Lower leg skin (tissue), 3 donors: ENCODE data around the gene PROSER3.

Source experiments
- CTCF ChIP-seq, 3 donors: fragments of 450-650 bp; IDR thresholded peaks; one replicate each; pipeline ENCODE4 v1.5.1; 2016; ENCODE audit warnings: antibody characterized with exemption in 3 of 3, mild to moderate bottlenecking in 3 of 3, moderate library complexity in 2 of 3
- POLR2A ChIP-seq, 2 donors: fragments of 450-650 bp; IDR thresholded peaks; one replicate each; pipeline ENCODE4 v1.6.1; 2016 to 2017; ENCODE audit warnings: antibody characterized with exemption in 2 of 2, mild to moderate bottlenecking in 1 of 2, moderate library complexity in 1 of 2

GRCh38 chr19:35741203-35741515 lies 16.8 kb upstream of the PROSER3 start:
- TF ChIP-seq CTCF (IDR thresholded peaks at IDR 0.05) (no peak), POLR2A (IDR thresholded peaks at IDR 0.05) (no peak)
